Measurements from ENCODE around the gene GAP43.

DNA sequence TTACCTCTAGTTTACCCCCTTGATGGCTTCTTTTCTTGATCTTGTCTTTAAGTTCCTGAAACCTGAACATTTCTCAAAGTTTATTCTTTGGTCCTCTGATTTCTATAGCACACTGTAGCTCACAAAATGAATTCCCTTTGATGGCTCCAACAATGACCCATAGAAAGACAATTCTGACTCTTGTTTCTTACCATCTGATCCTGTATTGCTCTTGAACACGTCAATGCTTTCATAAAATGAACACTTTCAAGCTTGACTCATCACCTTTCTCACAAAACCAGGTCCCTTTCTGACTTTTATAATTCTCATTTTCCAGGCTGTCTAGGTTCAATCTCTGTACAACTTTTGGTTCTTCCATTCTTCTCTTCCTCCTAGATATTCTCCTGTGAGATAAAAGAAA lies 5.7 kb upstream of the GAP43 start:
- no peak for TF ChIP-seq POLR2A (IDR thresholded peaks at IDR 0.05)
- no peak for TF ChIP-seq CTCF (IDR thresholded peaks at IDR 0.05)

All from thyroid gland (tissue), 4 donors.